Fibroblast of upper back skin (primary cell): Measurements from ENCODE around the gene KRTAP5-3.

Experiments used
- DNase-seq: peaks from one replicate; pipeline ENCODE4 v3.0.0-alpha.2; 2013

Gene KRTAP5-3

DNA sequence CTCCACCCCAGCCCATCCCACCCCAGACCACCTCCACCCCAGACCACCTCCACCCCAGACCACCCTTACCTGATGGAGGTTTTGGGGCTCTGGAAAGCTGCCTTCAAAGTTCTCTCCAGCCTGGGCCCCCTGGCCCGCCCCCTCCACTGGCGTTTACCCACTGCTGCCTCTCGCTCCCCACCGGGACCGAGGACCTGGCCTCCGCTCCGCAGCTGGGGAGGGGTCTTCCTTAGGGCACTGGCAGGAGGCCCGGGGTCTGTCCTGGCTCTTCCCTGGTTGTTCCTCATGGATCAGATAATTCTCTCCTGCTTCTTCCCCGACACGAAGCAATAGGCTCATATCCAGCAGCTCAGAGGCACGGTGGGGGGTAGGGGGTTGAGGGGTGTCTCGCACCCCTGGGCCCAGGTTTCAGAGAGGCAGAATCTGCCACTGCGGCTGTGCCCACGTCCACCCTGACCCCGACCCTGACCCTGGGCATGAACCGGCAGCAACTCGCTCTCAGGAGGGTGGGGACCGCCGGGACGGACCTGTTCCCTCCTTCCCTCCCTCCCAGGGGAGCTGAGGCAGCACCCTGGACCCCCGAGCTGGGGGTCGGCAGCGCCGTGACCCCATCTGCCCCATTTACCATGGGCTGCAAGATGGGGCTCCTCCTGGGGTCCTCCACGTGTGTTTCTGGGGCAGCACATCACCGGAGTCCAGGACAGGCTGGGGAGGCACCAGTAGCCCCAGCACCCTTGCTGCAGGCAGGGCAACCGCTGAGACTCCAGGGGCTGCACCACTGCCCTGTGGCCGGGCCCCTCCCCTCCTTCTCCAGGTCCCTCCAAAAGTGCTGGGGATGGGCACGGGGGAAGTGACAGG is 34.3 kb upstream of the KRTAP5-3 start:
- no peak for DNase-seq

DNA sequence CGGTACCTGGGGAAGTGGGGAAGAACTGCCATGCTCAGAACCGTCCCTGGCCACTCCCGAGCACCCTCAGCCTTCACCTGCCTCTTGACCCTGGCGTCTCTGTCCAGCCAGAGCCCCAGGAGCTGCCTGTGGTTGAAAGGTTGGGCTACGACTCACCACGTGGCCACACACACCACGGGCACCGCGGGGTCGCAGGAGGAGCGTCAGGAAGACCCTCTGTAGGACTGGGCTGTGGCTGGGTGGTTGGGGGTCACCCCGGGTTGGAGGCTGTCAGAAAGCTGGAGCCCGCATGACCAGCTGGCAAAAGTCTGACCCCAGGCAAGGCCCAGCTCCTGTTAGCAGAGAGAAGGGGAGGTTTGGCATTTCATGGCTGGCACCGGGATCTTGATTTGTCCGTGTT is 32.8 kb upstream of the KRTAP5-3 start:
- DNase-seq = no peak

DNA sequence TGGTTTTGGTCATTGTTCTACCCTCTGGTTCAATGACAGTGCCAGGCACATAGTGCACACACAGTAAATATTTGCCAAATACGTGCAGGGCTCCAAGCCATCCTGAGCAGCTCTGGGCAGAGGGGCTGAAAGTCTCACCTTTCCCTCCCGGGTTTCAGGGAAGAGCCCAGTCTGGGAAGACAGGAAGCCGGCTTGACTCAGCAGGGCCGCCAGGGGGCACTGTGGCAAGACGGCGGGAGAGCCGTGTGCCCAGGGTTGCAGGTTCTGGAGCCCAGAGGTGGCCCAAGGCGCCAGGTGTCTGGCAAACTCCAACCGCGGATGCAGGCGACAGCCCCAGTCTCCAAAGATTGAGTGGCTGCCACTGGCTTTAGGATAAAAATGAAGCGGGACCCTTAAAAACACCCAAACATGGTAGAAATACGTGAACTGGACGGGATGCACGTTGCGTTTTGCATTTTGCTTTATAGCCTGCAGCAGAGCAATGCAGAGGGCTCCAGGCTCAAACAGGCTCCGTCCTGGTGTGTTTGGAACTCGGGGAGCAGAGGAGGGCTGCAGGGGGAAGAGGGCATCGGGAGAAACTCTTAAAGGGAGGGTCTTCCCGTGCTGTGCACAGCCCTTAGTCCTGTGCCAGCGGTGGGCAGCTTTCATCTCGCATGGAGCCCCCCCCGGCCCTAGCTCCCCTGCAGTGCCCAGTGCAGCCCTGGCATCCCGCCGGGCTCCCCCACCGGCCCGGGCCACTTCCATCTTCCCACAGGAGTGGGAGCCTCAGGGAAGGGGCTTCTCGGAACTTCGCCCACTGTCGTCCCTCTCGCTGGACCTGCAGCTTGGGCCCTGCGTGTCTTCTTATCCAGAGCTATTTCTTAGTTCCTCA is 32.0 kb upstream of the KRTAP5-3 start:
- peak; percentile 12 for DNase-seq

DNA sequence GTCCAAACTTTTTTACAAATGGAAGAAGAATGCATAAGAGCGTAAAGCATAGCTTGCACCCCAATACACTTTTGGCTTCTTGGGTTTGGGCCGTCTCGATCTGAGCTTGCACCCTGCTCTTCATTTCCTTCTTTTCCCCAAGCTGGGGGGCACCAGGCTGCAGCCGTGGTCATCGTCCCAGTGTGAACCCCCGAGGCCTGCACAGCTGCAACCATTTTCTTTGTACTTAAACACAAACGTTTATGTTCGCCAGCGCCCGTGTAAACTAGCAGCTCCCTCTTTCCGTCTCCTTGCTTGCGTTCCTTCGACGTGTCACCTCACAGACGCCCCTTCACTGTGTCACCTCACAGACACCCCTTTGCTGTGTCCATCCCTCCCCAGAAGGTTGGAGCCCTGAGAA is 31.4 kb upstream of the KRTAP5-3 start:
- DNase-seq = no peak

DNA sequence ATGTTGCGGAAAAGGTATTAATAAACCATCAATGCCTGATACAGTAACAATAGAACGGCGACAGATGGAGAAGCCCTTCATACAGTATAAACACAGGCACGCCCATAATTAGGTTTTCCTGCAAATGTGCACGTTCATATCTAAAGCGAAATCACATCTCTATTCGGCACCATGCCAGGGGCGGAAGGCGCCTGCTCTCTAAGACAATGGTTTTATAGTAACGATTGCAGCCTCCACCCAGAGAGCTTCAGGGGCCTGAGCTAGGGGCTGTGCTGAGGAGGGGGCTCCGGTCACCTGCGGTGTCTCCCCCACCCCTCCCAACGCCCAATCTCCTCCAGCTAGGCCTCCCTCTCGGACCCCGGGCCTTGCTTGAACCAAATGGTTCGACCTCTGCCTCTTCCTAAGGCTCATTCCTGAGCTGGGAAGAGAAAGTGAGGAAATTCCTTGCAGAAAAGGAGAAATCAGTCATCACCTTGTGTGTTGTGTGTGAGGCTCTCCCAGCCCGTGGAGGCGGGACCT is 30.9 kb upstream of the KRTAP5-3 start:
- DNase-seq = no peak

DNA sequence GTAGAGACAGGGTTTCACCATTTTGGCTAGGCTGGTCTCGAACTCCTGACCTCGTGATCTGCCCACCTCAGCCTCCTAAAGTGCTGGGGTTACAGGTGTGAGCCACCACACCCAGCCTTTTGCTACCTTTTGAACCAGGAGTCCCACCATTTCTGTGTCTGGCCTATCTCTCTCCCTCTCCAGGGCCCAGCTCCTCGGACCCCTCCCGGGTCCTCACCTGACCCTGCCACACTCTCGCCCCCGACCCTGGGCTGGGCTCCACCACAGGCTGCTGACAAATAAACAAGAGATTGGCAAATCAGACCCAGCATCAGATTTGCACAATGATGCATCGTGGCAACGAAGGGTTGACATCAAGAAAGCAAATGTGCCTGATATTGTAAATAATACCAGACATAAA is 30.1 kb upstream of the KRTAP5-3 start:
- DNase-seq = no peak

DNA sequence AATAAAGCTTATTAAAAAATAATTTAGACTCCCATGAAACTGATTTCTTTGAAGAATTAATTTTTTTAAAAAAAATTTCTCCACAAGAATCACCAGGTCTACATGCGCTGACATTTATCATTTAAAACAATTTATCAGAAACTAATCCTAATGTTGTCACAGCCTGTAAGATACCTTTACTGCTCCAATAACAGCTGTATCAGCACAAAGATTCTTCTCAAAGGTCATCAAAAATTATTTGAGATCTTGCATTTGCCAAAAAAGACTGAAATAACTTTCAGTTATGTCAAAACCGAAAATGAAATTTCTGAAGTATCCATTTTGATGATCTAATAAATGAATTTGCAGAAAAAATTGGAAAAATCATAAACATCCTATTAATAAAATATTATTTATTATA is 29.4 kb upstream of the KRTAP5-3 start:
- no peak for DNase-seq

DNA sequence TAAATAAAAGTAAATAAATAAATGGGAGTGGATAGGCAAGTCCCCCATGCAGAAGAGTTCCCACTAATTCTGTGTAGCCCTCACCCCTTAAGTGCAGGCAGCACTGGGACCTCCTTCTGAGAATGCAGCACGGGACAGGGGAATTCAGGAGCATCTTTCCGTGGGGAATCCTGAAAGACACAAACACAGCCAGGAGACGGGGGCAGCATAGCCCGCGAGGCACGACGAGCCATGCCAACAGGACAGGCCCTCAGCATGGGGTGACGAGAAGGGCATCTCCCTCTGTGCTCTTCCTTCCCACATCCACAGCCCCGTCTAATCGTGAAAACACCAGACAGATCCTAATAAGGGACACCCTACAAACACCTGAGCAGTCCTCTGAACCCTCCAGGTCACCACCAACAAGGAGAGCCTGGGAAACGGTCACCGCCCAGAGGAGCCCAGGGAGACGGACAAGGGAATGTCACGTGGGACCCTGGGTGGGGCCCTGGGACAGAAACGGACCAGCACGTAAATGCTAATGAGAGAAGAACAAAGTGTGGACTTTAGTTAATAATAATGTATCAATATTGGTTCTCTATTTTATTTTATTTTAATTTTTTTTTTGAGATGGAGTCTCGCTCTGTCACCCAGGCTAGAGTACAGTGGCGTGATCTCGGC is 28.2 kb upstream of the KRTAP5-3 start:
- no peak for DNase-seq

DNA sequence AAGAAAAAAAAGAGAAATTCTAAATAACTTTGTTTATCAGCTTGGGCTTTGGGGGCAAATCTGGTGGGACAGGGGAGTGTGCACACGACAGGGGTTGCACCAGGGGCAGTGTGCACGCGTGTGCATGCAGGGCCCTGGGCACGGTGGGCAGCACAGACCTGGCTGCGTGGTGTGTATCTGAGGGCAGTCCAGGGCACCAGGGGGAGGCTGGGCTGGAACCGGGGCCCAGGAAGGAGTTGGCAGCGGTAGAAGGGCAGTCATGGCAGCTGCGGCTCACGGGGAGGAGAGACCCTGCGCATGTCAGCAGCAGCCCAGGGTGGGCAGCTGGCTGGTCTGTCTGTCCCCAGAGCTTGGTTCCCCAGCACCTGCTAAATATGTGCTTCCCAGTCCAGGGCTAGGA is 25.6 kb upstream of the KRTAP5-3 start:
- no peak for DNase-seq

DNA sequence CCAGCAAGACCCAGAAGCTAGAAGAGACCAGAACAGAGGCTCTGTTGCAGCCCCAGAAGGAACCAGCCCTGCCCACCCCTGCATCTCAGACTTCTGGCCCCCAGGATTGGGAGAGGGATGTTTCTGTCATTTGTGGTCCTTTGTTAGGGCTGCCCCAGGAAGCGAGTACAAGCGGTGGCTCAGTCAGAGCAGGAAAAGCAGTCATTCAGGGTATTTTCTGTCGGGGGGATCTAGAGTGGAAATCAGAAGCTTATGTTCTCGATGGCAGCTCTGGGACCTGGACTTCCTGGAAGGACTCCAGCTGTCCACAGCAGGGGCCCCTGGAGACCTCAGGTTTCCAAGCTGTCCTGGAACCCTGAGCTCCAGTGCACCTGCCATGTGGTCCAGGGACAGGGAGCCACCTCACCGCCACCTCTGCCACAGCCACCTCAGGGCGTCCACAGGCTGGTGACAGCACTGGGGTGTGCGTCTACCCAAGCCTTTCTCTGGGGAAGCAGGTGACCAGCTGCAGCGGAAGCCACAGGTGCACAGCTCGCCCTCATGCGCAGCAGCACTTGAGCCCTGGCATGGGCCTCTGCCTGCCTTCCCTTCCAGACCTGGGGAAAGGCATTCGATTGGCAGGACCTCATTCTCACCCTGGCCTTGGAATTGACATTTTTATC is 23.9 kb upstream of the KRTAP5-3 start:
- no peak for DNase-seq

DNA sequence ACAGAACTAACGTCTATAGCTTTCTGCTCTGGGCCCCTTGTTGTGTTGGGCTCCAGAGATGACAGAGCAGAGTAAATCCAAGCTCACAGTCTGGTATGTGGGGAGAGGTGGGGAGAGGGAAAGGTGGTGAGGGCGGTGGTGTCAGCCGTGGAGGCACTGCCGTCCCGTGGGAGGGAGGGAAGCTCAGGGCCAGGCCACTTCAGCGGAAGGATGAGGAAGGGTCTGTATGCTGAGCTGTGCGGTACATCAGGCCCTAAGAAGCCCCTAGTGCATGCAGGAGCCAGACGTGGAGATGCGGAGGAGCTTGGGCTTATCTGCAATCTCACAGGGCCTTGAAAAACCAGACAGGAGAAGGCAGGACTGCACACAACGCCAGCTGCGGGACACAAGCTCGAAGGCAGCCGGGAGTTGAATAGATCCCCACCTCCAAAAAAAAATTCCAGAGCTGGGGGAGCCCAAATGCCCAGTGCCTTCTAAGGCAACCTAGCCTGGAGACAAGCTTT is 22.9 kb upstream of the KRTAP5-3 start:
- DNase-seq = no peak

DNA sequence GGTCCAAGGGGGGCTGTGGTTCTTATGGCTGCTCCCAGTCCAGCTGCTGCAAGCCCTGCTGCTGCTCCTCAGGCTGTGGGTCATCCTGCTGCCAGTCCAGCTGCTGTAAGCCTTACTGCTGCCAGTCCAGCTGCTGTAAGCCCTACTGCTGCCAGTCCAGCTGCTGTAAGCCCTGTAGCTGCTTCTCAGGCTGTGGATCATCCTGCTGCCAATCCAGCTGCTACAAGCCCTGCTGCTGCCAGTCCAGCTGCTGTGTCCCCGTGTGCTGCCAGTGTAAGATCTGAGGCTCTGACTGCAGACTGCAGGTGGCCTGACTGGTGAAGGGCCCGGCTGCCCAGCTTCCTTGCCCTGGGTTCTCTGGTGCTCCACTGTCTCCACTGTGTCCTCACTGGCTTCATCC is 22.0 kb upstream of the KRTAP5-3 start:
- no peak for DNase-seq

DNA sequence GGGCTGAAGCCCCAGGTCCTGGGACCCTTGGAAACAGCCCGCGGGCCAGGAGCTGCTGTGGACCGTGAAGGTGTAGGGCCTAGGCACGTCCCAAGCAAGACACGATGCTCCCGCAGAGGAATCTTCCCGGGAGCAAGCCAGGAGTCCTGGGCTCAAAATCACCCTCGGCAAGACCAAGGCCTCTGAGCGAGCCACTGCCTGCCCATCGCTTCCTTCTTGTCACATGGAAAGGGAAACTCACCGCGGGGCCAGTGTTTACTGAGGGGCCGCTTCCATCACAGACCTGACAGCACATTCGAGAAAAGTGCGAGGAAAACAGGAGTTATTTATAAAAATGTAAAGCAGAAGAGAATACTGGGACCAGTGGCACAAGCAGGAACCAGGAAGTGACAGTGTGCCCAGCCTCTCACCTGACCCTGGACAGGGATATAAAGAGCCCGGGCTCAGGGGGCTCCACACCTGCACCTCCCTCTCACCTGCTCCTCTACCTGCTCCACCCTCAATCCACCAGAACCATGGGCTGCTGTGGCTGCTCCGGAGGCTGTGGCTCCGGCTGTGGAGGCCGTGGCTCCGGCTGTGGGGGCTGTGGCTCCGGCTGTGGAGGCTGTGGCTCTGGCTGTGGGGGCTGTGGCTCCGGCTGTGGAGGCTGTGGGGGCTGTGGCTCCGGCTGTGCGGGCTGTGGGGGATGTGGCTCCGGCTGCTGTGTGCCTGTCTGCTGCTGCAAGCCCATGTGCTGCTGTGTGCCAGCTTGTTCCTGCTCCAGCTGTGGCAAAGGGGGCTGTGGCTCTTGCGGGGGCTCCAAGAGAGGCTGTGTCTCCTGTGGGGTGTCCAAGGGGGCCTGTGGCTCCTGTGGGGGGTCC is 21.3 kb upstream of the KRTAP5-3 start, which contains the start of gene KRTAP5-5:
KRTAP5-5 (plus strand) TSS at position 450 of the 860 bp plus-strand sequence; CDS start at position 516, 66 bp downstream.
- no peak for DNase-seq

DNA sequence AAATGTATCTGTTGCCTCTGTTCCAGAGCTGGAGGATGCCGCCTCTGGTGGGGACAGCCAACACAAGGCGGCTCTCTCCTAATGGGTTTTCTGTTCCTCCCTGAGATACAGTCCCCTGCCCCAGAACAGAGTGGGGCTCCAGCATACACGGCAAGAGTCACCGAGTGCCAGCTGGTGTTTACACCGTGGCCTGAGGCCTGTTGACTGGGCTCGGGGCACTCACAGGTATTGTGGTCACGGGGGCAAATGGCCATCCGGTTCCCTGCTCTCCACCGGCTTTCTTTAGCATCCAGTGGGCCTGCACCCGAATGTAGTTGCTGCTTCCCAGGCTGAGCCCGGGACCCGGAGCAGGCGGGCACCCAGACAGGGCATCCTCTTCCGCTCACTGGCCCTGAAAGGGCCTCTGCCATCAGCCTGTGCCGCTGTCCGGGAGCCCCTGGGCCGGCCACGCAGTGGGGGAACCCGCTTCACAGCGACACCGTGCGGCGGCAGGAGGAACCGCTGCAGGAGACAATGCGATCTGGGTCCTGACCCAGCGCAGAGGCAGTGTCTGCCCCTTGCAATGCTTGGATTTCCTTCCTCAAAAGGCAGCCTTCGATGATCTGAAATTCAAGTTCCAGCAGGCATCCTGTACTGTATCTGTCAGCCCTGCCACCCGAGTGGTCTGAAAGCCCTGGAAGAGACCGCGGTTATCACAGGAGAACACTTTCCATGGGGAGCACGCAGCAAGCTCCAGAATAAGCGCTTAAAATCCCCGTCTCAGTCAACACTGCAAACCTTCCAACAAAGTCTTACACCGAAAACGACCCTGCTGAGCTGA is 20.5 kb upstream of the KRTAP5-3 start:
- peak; percentile 18 for DNase-seq

DNA sequence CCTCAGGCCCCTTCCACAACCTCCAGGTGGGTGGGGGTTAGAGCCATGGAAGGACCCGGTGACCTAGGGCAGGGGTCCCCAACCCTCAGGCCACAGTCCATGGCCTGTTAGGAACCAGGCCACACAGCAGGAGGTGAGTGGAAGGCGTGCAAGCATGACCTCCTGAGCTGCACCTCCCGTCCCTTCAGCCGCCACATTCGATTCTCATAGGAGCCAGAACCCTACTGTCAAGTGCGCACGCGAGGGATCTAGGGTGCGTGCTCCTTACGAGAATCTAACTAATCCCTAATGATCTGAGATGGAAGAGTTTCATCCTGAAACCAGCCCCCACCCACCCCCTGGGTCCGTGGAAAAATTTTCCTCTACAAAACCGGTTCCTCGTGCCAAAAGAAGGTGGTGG is 17.3 kb upstream of the KRTAP5-3 start:
- DNase-seq = no peak

DNA sequence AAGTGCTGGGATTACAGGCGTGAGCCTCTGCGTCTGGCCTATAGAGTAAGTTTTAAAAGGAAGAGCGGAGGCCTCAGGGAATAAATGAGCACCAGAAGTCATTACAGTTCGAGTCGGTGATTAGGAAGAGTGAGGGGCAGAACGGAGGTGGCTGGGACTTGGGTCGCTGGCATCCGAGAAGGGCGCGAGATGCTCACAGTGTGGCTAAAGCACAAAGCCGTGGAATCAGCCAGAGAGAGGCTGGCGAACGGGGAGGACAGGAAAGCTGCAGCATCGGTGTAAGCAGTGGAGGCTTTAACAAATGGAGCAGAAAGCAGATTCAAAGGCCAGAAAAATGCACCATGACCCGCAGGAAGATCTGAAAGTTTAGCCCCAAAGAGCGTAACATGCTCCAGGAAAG is 16.4 kb upstream of the KRTAP5-3 start:
- DNase-seq = no peak

DNA sequence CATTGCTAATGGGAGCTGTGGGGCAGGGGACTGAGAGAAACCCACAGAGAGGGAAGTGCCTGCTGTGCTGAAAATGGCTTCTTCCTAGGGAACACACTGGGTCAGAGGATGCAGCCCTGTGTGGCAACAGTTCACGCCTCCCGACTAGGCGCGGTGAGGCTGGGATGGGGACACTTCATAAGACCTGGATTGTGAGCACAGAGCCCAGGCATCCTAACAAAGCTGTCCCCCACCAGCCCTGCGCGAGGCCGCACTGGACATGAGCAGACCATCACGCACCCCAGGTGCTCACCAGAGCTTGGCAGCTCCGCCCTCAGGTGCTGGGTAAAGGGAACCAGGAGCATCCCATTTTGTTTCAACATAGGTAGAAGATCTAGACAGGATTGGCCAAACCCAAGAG is 15.5 kb upstream of the KRTAP5-3 start:
- no peak for DNase-seq

DNA sequence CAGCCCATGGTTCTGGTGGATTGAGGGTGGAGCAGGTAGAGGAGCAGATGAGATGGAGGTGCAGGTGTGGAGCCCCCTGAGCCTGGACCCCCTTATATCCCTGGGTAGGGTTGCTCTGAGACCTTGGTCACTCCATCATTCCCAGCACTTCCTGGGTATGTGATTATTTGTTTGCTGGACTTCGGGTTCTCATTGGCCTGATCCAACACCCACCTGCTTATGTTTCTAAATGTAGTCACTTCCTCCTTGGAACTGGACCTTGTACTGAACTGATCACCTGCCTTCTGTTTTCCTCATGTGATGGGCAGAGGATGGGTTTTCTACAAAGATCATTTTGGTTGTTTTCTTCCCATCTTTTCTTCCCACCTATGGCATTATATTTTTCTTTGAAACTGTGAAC is 13.8 kb upstream of the KRTAP5-3 start, which contains the start of gene KRTAP5-4:
KRTAP5-4 (minus strand) TSS at position 53 of the 400 bp plus-strand sequence; CDS start at position 8, 45 bp downstream.
- no peak for DNase-seq

DNA sequence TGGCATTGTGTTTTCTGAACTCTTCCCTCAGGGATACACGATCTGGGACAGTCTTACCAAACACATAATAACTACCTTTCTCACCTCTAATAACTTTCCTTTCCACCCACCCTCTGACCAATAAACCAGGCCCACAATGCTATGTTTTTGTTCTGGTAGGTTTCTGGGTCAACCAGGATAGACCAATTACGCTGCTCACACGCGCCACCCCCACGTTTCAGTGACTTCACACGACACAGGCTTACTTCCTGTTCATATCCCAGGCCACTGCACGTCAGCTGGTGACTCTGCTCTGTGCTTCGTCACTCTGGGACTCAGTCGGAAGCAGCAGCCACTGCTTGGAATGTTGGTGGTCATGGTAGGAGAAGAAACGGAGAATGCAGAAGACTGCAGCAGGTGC is 11.2 kb upstream of the KRTAP5-3 start:
- DNase-seq = no peak

DNA sequence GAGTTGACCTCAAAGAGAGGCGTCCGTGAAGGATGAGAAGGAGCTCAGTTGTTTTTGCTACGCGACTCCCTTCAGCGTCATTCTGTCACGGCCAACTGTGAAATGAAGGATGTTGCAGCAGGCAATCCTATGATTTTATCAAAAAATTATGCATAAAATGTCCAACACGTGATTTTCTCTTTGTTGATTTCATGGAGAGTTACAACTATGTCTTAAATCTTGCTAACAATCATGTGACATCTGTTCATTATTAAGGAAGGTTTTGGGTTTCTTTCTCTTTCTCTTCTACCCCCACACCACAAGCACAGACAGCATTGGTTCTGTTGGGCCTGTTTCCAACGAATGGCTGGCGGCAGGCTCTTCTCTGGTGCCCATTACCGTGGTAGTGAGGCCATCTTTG is 10.0 kb upstream of the KRTAP5-3 start:
- DNase-seq = peak; percentile 16
